Activated CD4-positive, alpha-beta T cell treated with anti-CD3 and anti-CD28 coated beads for 36 hours (primary cell): Measurements from ENCODE around the gene FAM177B. TPM values are rescaled to one million over a fixed set of nuclear protein-coding genes. Genes with fewer than 3 reads are reported as not detected.

Source experiments
- ATAC-seq: fragments of 200-7000 bp; cut with Tn5 transposase; one replicate; pipeline ENCODE4 v1.10.0; 2021; ENCODE audit warnings: mild to moderate bottlenecking, moderate library complexity
- CTCF ChIA-PET: fragments of 350-600 bp; sonication (Branson Sonifier 250); formaldehyde crosslinking; loops from one replicate; lab custom pipeline; 2021; ENCODE audit warnings: antibody characterized with exemption; lab: Charles Lee
- POLR2A ChIA-PET: fragments of 350-600 bp; sonication (Branson Sonifier 250); formaldehyde crosslinking; loops from one replicate; lab custom pipeline; 2021; ENCODE audit warnings: antibody characterized with exemption, inconsistent platforms; lab: Charles Lee
- DNase-seq: peaks from one replicate; pipeline ENCODE4 v3.0.0-alpha.2; 2020
- H3K27ac Mint-ChIP-seq: one replicate; pipeline ENCODE4 v1.8.0; 2021; ENCODE audit warnings: mixed read lengths
- H3K27me3 Mint-ChIP-seq: one replicate; pipeline ENCODE4 v1.8.0; 2021; ENCODE audit warnings: mixed read lengths
- H3K36me3 Mint-ChIP-seq: one replicate; pipeline ENCODE4 v1.8.0; 2021; ENCODE audit warnings: low read depth, mixed read lengths
- H3K4me1 Mint-ChIP-seq: one replicate; pipeline ENCODE4 v1.8.0; 2021; ENCODE audit warnings: mixed read lengths
- H3K4me3 Mint-ChIP-seq: one replicate; pipeline ENCODE4 v1.8.0; 2021; ENCODE audit warnings: mild to moderate bottlenecking, moderate library complexity, mixed read lengths
- H3K9me3 Mint-ChIP-seq: one replicate; pipeline ENCODE4 v1.8.0; 2021; ENCODE audit warnings: low read depth, mixed read lengths
- intact Hi-C, 2 experiments: fragments of 100-400 bp; cut with DNase I in 1 of 2; cut with micrococcal nuclease in 1 of 2; formaldehyde crosslinking; loops; one replicate each; pipeline versions ENCODE4 v1.14.2 to v1.15.1; 2022 to 2024; cut with DNase I, micrococcal nuclease
- total RNA-seq, 2 experiments: library from RNA; stranded (reverse); gene quantifications; one replicate each; pipeline ENCODE4 v1.2.3, GENCODE V29; 2021

Gene FAM177B
- total RNA-seq, 2 experiments from 2014 or later: not detected

DNA sequence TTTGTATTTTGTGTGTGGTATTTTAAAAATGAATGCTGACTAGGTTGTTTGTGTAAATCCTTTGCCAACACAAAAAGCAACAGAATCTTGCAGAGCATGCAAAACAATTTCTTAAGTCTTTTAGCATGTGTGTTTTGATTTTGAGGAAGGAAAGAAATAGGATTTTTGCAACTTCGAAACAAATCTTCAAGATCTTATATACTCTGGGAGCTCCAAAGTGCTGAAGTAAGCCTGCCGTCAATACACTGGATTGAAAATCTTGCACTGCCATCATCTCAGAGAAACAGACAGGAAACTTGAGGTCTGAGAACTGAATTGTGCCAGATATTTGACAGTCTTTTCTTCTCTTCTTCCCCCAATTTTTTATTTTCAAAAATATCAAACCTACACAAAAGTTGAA is 48.5 kb downstream of the FAM177B start:
- peaks cover 5% of the 10 kb centered on the region for H3K4me1 Mint-ChIP-seq
- intact Hi-C loops: no loop called here
- no peaks in the 10 kb centered on the region for H3K36me3 Mint-ChIP-seq
- H3K27me3 Mint-ChIP-seq: peaks cover 15% of the 10 kb centered on the region
- DNase-seq (no peak), ATAC-seq (no peak)
- ChIA-PET CTCF (no interaction called here), POLR2A (no interaction called here)
- no peak overlapping the region for H3K27ac Mint-ChIP-seq
- H3K9me3 Mint-ChIP-seq: peaks cover 6% of the 10 kb centered on the region
- H3K4me3 Mint-ChIP-seq: no peak overlapping the region

DNA sequence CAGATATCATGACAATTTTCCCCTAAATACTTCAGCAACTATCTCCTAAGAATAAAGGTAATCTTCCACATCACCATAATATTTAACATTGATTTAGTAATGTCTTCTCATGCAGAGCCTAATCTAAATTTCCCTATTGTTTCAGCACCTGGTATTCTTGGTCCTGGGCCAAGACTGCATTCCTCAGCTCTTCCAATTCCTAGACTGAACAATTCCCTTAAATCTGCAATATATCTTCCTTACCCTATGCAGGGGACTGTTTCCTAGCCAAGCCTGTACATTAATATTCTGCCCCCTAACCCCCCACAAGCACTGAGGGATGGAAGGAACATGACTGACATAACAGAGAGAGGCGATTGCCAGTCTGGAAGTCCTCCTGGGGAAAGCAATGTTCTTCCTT is 49.1 kb downstream of the FAM177B start:
- no peaks in the 10 kb centered on the region for H3K36me3 Mint-ChIP-seq
- CTCF ChIA-PET: no interaction called here
- no peak for DNase-seq
- no peak overlapping the region for H3K4me3 Mint-ChIP-seq
- H3K27ac Mint-ChIP-seq: no peak overlapping the region
- intact Hi-C loops: no loop called here
- no peak for ATAC-seq
- peaks cover 15% of the 10 kb centered on the region for H3K27me3 Mint-ChIP-seq
- H3K4me1 Mint-ChIP-seq: peaks cover 7% of the 10 kb centered on the region
- POLR2A ChIA-PET: no interaction called here
- peaks cover 6% of the 10 kb centered on the region for H3K9me3 Mint-ChIP-seq

DNA sequence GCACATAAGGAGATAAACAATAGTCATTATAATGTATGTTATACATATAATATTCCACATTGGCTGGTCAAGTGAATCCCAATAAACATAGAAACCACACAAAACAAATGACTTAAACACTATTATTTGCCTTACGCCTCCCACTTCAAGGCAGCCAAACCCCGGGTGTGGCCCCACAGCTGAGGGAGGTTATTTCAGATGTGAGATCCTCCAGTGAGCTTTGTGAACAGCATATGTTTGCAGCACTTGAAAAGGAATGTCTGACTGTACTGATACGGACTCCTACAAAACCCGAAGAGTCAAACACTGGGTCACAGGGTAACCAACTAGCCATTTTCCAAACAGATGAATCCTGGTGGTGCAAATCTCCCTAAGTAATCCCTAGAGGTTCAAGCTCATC is 50.7 kb downstream of the FAM177B start:
- ATAC-seq (no peak), DNase-seq (no peak)
- no peak overlapping the region for H3K4me3 Mint-ChIP-seq
- peaks cover 9% of the 10 kb centered on the region for H3K27me3 Mint-ChIP-seq
- no peak overlapping the region for H3K27ac Mint-ChIP-seq
- ChIA-PET CTCF (interaction anchor here (1.3 kb wide), 1 partner anchor 346 kb away, joined by 3 read pairs; no protein-coding TSS in a partner anchor), POLR2A (no interaction called here)
- peaks cover 7% of the 10 kb centered on the region for H3K4me1 Mint-ChIP-seq
- intact Hi-C loops: no loop called here
- peaks cover 6% of the 10 kb centered on the region for H3K9me3 Mint-ChIP-seq
- H3K36me3 Mint-ChIP-seq: no peaks in the 10 kb centered on the region

DNA sequence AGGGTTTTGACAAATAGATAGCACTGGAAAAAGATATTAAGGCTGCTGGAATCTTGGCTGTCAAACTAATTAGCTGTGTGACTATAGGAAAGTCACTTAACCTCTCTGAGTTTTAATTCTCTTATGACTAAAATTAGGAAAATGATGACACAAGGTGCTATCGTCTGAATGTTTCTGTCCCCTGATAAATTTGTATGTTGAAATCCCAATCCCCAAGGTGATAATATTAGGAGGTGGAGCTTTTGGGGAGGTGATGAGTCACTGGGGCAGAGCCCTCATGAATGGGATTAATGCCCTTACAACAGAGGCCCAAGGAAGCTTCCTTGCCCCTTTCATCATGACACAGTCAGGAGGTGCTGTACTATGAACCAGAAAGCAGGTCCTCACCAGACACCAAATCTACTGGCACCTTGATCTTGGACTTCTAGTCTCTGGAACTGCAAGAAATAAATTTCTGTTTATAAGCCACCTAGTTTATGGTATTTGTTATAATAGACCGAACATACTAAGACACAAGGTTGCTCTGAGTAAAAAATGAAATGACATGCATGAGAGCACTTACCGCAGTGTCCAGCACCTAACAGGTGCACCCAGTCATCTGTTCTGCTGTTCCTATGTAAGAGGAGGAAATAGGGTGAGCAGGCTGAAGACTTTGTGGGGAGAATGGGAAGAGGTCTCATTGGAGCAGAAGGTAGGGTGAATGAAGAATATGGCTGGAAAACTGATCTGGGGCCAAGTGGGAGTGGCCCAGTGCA is 51.6 kb downstream of the FAM177B start:
- peaks cover 7% of the 10 kb centered on the region for H3K27me3 Mint-ChIP-seq
- no peak for ATAC-seq
- peaks cover 7% of the 10 kb centered on the region for H3K4me1 Mint-ChIP-seq
- no peak for DNase-seq
- intact Hi-C loops: no loop called here
- H3K27ac Mint-ChIP-seq: no peak overlapping the region
- H3K4me3 Mint-ChIP-seq: no peak overlapping the region
- H3K9me3 Mint-ChIP-seq: peaks cover 6% of the 10 kb centered on the region
- H3K36me3 Mint-ChIP-seq: no peaks in the 10 kb centered on the region
- CTCF ChIA-PET: interaction anchor here (0.9 to 1.3 kb wide), 2 partner anchors 342 to 345 kb away, joined by 3 read pairs; no protein-coding TSS in a partner anchor
- POLR2A ChIA-PET: no interaction called here

DNA sequence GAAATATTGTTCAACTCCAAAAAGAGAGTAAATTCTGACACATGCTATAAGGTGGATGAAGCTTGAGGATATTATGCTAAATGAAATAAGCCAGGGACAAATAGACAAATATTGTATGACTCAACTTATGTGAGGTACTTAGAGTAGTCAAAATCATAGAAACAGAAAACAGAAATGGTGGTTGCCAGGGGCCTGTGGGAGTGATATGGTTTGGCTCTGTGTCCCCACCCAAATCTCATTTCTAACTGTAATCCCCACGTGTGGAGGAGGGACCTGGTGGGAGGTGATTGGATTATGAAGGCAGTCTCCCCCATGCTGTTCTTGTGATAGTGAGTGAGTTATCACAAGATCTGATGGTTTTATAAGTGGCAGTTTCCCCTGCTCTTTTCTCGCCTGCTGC is 53.1 kb downstream of the FAM177B start:
- Mint-ChIP-seq H3K4me3 (no peak overlapping the region), H3K9me3 (peaks cover 6% of the 10 kb centered on the region), H3K27ac (no peak overlapping the region), H3K4me1 (peaks cover 7% of the 10 kb centered on the region), H3K27me3 (peaks cover 4% of the 10 kb centered on the region), H3K36me3 (no peaks in the 10 kb centered on the region)
- intact Hi-C loops: loop anchor here (2.0 to 10.0 kb wide), 2 partner anchors 325 to 895 kb away; no protein-coding TSS in a partner anchor
- DNase-seq (peak; percentile 11), ATAC-seq (peak; percentile 51)
- ChIA-PET CTCF (no interaction called here), POLR2A (no interaction called here)

DNA sequence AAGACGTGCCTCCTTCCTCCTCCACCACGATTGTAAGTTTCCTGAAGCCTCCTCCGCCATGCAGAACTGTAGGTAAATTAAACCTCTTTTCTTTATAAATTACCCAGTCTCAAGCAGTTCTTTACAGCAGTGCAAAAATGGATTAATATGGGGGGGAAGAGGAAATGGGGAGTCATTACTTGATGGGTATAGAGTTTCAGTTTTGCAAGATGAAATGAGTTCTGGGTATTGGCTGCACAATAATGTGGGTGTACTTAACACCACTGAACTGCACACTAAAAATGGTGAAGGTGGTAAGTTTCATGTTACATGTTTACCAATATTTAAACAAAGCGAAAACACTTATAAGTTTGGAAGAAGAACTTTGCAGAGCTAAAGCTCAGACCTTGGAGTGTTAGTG is 53.5 kb downstream of the FAM177B start:
- no peak overlapping the region for H3K27ac Mint-ChIP-seq
- POLR2A ChIA-PET: interaction anchor here (0.6 kb wide), 1 partner anchor 18 kb away, joined by 3 read pairs; no protein-coding TSS in a partner anchor
- ATAC-seq: peak; percentile 71
- no peak overlapping the region for H3K4me3 Mint-ChIP-seq
- H3K9me3 Mint-ChIP-seq: peaks cover 6% of the 10 kb centered on the region
- H3K4me1 Mint-ChIP-seq: peaks cover 7% of the 10 kb centered on the region
- CTCF ChIA-PET: interaction anchor here (1.5 kb wide), 1 partner anchor 333 kb away, joined by 6 read pairs; no protein-coding TSS in a partner anchor
- no peak for DNase-seq
- intact Hi-C loops: loop anchor here (2.0 to 10.0 kb wide), 2 partner anchors 326 to 894 kb away; no protein-coding TSS in a partner anchor
- peaks cover 4% of the 10 kb centered on the region for H3K27me3 Mint-ChIP-seq
- no peaks in the 10 kb centered on the region for H3K36me3 Mint-ChIP-seq

DNA sequence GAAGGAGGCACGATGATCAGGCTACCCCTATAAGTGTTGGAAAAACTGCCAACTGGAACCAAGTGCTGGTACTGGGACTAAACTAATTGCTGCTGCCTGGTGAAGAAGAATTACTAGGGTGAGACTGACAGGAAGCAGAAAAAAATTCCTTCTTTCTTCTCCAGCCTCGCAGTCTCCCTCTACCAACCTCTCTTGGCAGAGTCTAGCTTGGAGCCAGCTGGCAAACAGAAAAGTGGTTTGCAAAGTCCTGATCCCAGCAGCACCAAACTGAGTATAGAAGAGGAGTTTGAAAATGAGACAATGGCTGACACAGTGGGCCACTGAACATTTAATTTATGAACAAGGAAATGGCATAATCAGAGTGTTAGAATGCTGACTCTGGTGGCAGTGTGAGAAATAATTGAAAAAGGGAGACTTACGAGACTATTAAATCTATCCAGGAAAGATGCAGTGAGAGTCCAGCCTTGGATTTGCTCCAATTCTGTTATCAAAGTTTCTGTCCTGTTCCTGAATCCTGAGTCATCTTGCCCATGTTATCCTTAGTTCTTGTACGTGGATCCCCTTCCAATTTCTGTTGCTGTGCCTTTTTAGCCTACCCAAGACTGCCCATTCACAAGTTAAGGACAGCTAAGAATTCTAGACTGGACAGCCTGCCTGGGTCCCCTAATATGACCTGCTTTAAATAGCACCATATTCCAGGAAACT is 54.2 kb downstream of the FAM177B start:
- peaks cover 6% of the 10 kb centered on the region for H3K9me3 Mint-ChIP-seq
- no peak overlapping the region for H3K4me3 Mint-ChIP-seq
- CTCF ChIA-PET: interaction anchor here (1.5 to 3.0 kb wide), 2 partner anchors 299 to 333 kb away, joined by 6 to 14 read pairs; no protein-coding TSS in a partner anchor
- peaks cover 7% of the 10 kb centered on the region for H3K4me1 Mint-ChIP-seq
- peaks cover 4% of the 10 kb centered on the region for H3K27me3 Mint-ChIP-seq
- intact Hi-C loops: loop anchor here (2.0 to 10.0 kb wide), 2 partner anchors 326 to 894 kb away; no protein-coding TSS in a partner anchor
- POLR2A ChIA-PET: interaction anchor here (0.6 kb wide), 1 partner anchor 19 kb away, joined by 3 read pairs; no protein-coding TSS in a partner anchor
- H3K36me3 Mint-ChIP-seq: no peaks in the 10 kb centered on the region
- H3K27ac Mint-ChIP-seq: no peak overlapping the region
- ATAC-seq: no peak
- no peak for DNase-seq

DNA sequence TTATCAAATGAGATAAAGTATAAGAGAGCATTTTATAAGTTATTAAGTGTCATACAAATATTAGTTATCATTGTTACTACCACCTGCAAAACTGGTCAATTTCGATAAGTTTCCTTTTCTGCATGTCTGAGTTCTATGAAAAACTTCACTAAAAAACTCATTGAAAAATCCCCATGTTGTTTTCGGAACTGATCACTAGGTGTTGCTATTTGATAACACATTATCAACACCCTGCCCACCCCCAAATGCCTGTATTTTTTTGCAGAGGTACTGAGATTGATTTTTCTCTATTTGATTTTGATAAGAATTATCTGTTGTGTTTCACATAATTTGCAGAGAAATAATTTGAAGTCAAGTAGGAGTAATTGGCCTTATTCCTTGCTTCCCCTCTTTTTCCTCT is 55.7 kb downstream of the FAM177B start:
- POLR2A ChIA-PET: no interaction called here
- no peak overlapping the region for H3K4me3 Mint-ChIP-seq
- no peaks in the 10 kb centered on the region for H3K36me3 Mint-ChIP-seq
- H3K9me3 Mint-ChIP-seq: peaks cover 6% of the 10 kb centered on the region
- CTCF ChIA-PET: interaction anchor here (0.7 to 3.0 kb wide), 10 partner anchors 19 to 331 kb away, joined by 3 to 14 read pairs (median 6); no protein-coding TSS in a partner anchor
- ATAC-seq (no peak), DNase-seq (no peak)
- intact Hi-C loops: loop anchor here (1.0 to 10.0 kb wide), 3 partner anchors 289 to 892 kb away; no protein-coding TSS in a partner anchor
- no peaks in the 10 kb centered on the region for H3K27me3 Mint-ChIP-seq
- H3K4me1 Mint-ChIP-seq: peaks cover 7% of the 10 kb centered on the region
- no peak overlapping the region for H3K27ac Mint-ChIP-seq

DNA sequence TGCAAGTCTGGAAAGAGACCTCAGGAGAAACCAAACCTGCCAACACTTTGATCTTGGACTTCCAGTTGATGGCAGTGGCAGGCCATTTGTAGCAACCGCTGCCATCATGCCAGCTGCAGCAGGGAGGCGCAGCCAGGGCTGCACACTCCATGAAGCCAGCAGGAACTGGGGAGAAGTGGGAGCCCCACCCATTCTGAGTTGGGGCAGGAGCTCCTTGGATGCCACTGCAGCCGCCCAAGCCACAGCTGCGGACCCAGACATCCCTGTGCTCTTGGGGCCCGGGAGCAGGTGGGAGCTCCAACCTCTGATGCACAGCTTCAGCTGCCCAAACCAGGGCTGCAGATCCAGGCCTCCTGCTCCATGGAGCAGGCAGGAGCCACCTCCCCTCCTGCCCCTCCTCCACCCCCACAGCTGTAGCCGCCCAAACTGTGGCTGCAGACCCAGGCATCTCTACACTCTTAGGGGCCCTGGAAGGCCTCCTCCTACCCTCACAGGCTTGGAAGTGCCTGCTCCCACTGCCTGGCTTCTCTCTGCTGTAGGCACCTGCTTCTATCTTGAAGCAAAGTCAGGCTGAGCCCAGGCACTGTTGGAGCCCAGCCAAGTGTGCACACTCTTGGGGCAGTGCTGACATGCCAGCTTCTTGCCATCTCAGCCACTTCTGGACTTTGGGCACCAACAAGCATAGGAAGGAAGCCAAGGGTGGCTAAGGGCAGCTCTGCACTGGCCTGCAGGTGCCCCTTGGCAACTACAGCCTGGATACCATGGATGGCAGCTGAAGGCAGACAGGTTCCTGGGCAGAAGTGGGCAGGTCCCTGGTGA is 57.9 kb downstream of the FAM177B start:
- DNase-seq (no peak), ATAC-seq (no peak)
- ChIA-PET POLR2A (interaction anchor here (0.6 kb wide), 1 partner anchor 99 kb away, joined by 3 read pairs; no protein-coding TSS in a partner anchor), CTCF (interaction anchor here (0.6 to 1.7 kb wide), 2 partner anchors 23 to 329 kb away, joined by 3 to 5 read pairs; no protein-coding TSS in a partner anchor)
- Mint-ChIP-seq H3K27ac (no peak overlapping the region), H3K4me3 (no peak overlapping the region), H3K27me3 (no peaks in the 10 kb centered on the region), H3K9me3 (peaks cover 2% of the 10 kb centered on the region), H3K4me1 (peaks cover 6% of the 10 kb centered on the region), H3K36me3 (no peaks in the 10 kb centered on the region)
- intact Hi-C loops: loop anchor here (10.0 kb wide), 1 partner anchor 890 kb away; no protein-coding TSS in a partner anchor

DNA sequence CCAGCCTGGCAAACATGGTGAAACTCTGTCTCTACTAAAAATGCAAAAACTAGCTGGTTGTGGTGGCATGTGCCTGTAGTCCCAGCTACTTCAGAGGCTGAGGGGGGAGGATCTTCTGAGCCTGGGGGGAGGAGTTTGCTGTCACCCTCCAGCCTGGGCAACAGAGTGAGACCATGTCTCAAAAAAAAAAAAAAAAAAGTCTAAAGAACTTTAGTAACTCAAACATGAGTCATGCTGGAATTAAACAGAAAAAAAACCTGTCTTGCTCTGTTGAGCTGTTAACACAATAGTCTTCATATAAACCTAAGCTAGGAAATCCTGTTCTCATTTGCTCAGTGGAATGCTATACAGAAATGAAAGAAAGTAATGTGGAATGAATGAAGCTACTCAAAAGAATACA is 61.1 kb downstream of the FAM177B start:
- Mint-ChIP-seq H3K27ac (no peak overlapping the region), H3K27me3 (peaks cover 2% of the 10 kb centered on the region), H3K4me3 (no peak overlapping the region), H3K4me1 (peaks cover 2% of the 10 kb centered on the region), H3K9me3 (no peaks in the 10 kb centered on the region), H3K36me3 (no peaks in the 10 kb centered on the region)
- POLR2A ChIA-PET: no interaction called here
- intact Hi-C loops: loop anchor here (10.0 kb wide), 1 partner anchor 887 kb away; no protein-coding TSS in a partner anchor
- CTCF ChIA-PET: interaction anchor here (0.7 to 1.3 kb wide), 2 partner anchors 287 to 332 kb away, joined by 3 to 4 read pairs; no protein-coding TSS in a partner anchor
- ATAC-seq (peak; percentile 51), DNase-seq (no peak)
